Stomach smooth muscle (tissue), 2 donors: Measurements from ENCODE around the gene LYSMD3.

Experiments used
- H3K27ac ChIP-seq: one replicate; pipeline ENCODE4 v1.7.0; 2013; ENCODE audit warnings: mild to moderate bottlenecking, low read length, inconsistent platforms
- H3K27me3 ChIP-seq, 2 donors: one replicate each; pipeline ENCODE4 v1.7.0; 2013; ENCODE audit warnings: low read length in 2 of 2; ENCODE audit not compliant: insufficient read depth in 2 of 2, control insufficient read depth in 1 of 2
- H3K36me3 ChIP-seq, 2 donors: one replicate each; pipeline ENCODE4 v1.7.0; 2013; ENCODE audit warnings: low read length in 2 of 2; ENCODE audit not compliant: control insufficient read depth in 2 of 2, insufficient read depth in 2 of 2
- H3K4me1 ChIP-seq: one replicate; pipeline ENCODE4 v1.7.0; 2013; ENCODE audit warnings: low read length; ENCODE audit not compliant: control insufficient read depth, insufficient read depth
- H3K4me3 ChIP-seq, 2 donors: one replicate each; pipeline ENCODE4 v1.7.0; 2013; ENCODE audit warnings: low read length in 2 of 2
- H3K9ac ChIP-seq, 2 donors: one replicate each; pipeline ENCODE4 v1.7.0; 2013; ENCODE audit warnings: low read length in 2 of 2, mild to moderate bottlenecking in 1 of 2
- H3K9me3 ChIP-seq, 2 donors: one replicate each; pipeline ENCODE4 v1.7.0; 2013; ENCODE audit warnings: low read length in 2 of 2; ENCODE audit not compliant: control insufficient read depth in 2 of 2
- donor health status: healthy.
- donor health status: Pancreatic carcinoma.

LYSMD3 gene

DNA sequence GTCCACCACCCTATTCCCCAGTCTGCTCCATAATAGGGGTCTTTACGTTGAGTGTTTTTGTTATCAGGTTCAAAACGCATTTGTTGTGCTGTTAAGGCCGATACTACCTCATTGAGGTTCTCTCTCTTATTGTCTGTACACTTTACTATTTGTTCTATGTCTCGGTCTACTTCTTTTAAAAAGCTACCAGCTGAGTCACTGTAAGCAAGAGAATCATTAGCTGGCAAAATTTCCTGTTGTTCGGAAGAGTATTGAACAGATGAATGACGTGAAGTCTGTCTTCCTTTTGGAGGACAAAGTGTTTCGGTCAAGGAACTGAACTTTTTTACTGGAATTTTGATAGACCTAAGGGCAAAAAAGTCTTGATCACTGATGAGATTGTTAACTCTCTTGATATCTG lies 10.3 kb downstream of the LYSMD3 start:
- H3K9me3 ChIP-seq = no peaks in the 10 kb centered on the region
- no peak overlapping the region for H3K4me3 ChIP-seq
- no peak overlapping the region for H3K27ac ChIP-seq
- H3K4me1 ChIP-seq = no peaks in the 10 kb centered on the region
- no peaks in the 10 kb centered on the region for H3K27me3 ChIP-seq
- H3K9ac ChIP-seq = no peak overlapping the region
- peaks cover 8 to 17% of the 10 kb centered on the region in 2 donors for H3K36me3 ChIP-seq

DNA sequence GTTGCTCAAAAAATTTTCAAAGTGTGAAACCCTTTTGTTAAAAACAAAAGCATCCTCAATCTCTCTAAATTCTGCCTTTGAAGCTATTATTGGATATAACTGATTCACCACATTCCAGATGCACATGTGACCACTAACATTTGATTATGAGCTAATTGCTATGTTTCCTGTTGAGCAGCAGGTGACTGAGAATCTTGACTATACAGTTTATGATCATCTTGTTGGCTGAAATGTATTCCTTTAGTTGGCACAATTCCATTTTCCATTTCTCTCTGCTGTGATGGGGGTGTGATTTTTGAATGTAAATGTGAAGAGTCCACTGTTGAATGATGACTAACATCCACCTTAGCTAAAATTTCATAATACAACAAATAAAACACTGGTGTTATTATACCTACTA lies 10.7 kb downstream of the LYSMD3 start:
- Histone ChIP-seq H3K9me3 (no peaks in the 10 kb centered on the region), H3K36me3 (peaks cover 8 to 13% of the 10 kb centered on the region in 2 donors), H3K4me3 (no peak overlapping the region), H3K4me1 (no peaks in the 10 kb centered on the region), H3K27me3 (no peaks in the 10 kb centered on the region), H3K9ac (no peak overlapping the region), H3K27ac (no peak overlapping the region)

- Histone ChIP-seq H3K4me3 (no peak overlapping the region), H3K9me3 (no peaks in the 10 kb centered on the region), H3K4me1 (no peaks in the 10 kb centered on the region), H3K27ac (no peak overlapping the region), H3K9ac (no peak overlapping the region), H3K27me3 (no peaks in the 10 kb centered on the region), H3K36me3 (peaks cover 0 to 4% of the 10 kb centered on the region in 2 donors)
Measured at GRCh38 chr5:90514520-90514919, 14.9 kb downstream of the LYSMD3 start.

DNA sequence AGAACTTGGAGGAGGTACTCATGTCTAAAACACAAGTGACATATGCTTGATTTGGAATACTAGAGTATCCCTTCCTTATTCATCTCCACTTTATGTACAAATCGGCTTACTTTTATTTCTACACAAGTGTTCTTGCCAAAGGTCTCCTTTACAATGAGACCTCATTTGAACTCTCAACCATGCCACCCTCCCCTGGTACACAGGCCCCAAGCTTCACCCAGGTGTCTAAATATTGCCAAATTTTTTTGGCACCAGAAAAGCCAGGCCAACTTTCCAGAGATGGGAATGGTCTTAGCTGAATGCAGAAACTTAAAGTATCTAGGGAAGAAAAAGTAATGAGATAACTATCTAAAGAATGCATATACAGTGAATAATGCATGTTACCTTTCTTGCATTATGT lies 18.9 kb downstream of the LYSMD3 start:
- H3K9me3 ChIP-seq = no peaks in the 10 kb centered on the region
- H3K27ac ChIP-seq = no peak overlapping the region
- H3K36me3 ChIP-seq = peaks cover 0 to 4% of the 10 kb centered on the region in 2 donors
- H3K4me1 ChIP-seq = no peaks in the 10 kb centered on the region
- no peak overlapping the region for H3K4me3 ChIP-seq
- H3K27me3 ChIP-seq = no peaks in the 10 kb centered on the region
- H3K9ac ChIP-seq = no peak overlapping the region

DNA sequence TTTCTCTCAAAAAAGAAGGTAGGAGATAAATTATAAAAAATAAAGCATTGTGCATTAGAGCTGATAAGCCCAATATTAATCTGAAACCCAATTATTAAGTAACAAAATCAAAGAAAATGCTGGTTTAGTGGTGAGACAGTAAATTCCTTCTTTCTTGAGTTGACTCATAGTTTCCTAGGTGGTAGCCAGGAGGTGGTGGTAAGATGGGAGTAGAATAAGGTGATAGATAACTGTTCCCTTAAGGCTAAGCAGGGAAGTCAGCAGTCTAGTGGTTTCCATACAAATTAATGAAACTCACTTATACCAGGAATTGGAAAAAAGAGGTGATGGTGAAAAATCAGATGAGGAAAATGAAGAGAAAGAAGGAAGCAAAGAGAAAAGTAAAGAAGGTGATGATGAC lies 23.2 kb downstream of the LYSMD3 start:
- H3K27ac ChIP-seq = no peak overlapping the region
- no peak overlapping the region for H3K4me3 ChIP-seq
- H3K9me3 ChIP-seq = no peaks in the 10 kb centered on the region
- H3K27me3 ChIP-seq = no peaks in the 10 kb centered on the region
- H3K4me1 ChIP-seq = no peaks in the 10 kb centered on the region
- no peak overlapping the region for H3K9ac ChIP-seq
- H3K36me3 ChIP-seq = no peaks in the 10 kb centered on the region

GRCh38 chr5:90504743-90505142 lies 24.6 kb downstream of the LYSMD3 start:
- H3K4me1 ChIP-seq = no peaks in the 10 kb centered on the region
- H3K4me3 ChIP-seq = no peak overlapping the region
- H3K27me3 ChIP-seq = no peaks in the 10 kb centered on the region
- no peak overlapping the region for H3K9ac ChIP-seq
- H3K9me3 ChIP-seq = no peaks in the 10 kb centered on the region
- H3K36me3 ChIP-seq = no peaks in the 10 kb centered on the region
- H3K27ac ChIP-seq = no peak overlapping the region

GRCh38 chr5:90503596-90503995 lies 25.8 kb downstream of the LYSMD3 start:
- H3K9me3 ChIP-seq = no peaks in the 10 kb centered on the region
- H3K4me3 ChIP-seq = no peak overlapping the region
- no peaks in the 10 kb centered on the region for H3K36me3 ChIP-seq
- no peak overlapping the region for H3K9ac ChIP-seq
- H3K27ac ChIP-seq = no peak overlapping the region
- H3K27me3 ChIP-seq = no peaks in the 10 kb centered on the region
- H3K4me1 ChIP-seq = no peaks in the 10 kb centered on the region

- Histone ChIP-seq H3K27ac (no peak overlapping the region), H3K27me3 (no peaks in the 10 kb centered on the region), H3K36me3 (no peaks in the 10 kb centered on the region), H3K9ac (no peak overlapping the region), H3K9me3 (no peaks in the 10 kb centered on the region), H3K4me3 (no peak overlapping the region), H3K4me1 (no peaks in the 10 kb centered on the region)
Measured at GRCh38 chr5:90495146-90495545, 34.2 kb downstream of the LYSMD3 start.

- H3K4me1 ChIP-seq = no peaks in the 10 kb centered on the region
- no peaks in the 10 kb centered on the region for H3K36me3 ChIP-seq
- no peak overlapping the region for H3K4me3 ChIP-seq
- no peak overlapping the region for H3K9ac ChIP-seq
- H3K27ac ChIP-seq = no peak overlapping the region
- no peaks in the 10 kb centered on the region for H3K9me3 ChIP-seq
- no peaks in the 10 kb centered on the region for H3K27me3 ChIP-seq
Measured at GRCh38 chr5:90494043-90494442, 35.3 kb downstream of the LYSMD3 start.

DNA sequence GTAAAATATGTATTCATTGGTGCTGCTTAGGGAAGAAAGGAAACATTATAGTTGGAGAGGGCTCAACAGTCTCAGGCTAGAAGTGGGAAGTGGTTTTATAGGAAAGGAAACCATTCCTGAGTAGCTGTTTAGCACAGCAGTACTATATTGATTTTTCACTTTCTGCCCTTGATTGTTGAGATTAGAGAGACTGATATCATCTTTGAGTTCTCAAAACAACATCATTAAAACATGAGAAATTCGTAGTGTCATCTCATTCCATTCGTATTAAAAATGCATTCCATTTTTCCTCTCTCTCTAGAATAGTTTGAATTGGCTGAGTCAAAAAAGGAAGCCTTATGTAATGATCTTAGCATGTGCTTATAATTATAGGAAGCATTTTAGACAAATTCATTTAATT lies 40.6 kb downstream of the LYSMD3 start:
- Histone ChIP-seq H3K27ac (no peak overlapping the region), H3K4me3 (no peak overlapping the region), H3K9ac (no peak overlapping the region), H3K4me1 (no peaks in the 10 kb centered on the region), H3K27me3 (no peaks in the 10 kb centered on the region), H3K36me3 (no peaks in the 10 kb centered on the region), H3K9me3 (no peaks in the 10 kb centered on the region)

DNA sequence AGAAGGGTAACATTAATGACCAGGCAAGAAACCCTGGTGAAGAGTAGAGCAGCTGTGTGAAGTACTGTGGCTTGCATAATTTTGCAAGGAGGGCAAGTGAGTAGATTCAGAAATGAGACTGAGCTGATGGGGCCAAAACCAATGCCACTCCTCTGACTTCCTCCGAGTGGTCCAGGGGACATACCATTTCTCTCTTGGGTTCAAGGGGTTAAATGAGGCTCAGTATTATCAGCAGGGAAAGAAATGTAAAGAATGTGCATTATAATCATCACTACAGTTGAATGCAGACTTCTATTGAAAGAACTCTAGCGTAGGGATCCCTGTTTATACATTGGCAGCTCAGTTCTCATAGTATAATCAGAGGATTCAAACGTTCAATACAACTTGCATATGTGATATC lies 44.8 kb downstream of the LYSMD3 start:
- no peaks in the 10 kb centered on the region for H3K27me3 ChIP-seq
- no peak overlapping the region for H3K27ac ChIP-seq
- H3K4me3 ChIP-seq = no peak overlapping the region
- no peaks in the 10 kb centered on the region for H3K4me1 ChIP-seq
- no peak overlapping the region for H3K9ac ChIP-seq
- no peaks in the 10 kb centered on the region for H3K36me3 ChIP-seq
- no peaks in the 10 kb centered on the region for H3K9me3 ChIP-seq

GRCh38 chr5:90483206-90483605 lies 46.2 kb downstream of the LYSMD3 start:
- Histone ChIP-seq H3K4me3 (no peak overlapping the region), H3K27ac (no peak overlapping the region), H3K4me1 (no peaks in the 10 kb centered on the region), H3K27me3 (no peaks in the 10 kb centered on the region), H3K9ac (no peak overlapping the region), H3K36me3 (no peaks in the 10 kb centered on the region), H3K9me3 (no peaks in the 10 kb centered on the region)
